Glutamatergic neuron (in vitro differentiated cells): ENCODE data around the gene TELO2. TPM values are rescaled to one million over a fixed set of nuclear protein-coding genes. Genes with fewer than 3 reads are reported as not detected.
A peak's percentile ranks its signal among the peaks of the same experiment; 100 is the strongest.

Experiments
- DNase-seq: peaks from one replicate; pipeline ENCODE4 v3.0.0; 2022
- H3K27ac Mint-ChIP-seq: one replicate; pipeline ENCODE4 v1.8.0; 2020; ENCODE audit warnings: mild to moderate bottlenecking, mixed read lengths, inconsistent platforms; ENCODE audit not compliant: unreplicated experiment
- H3K27me3 Mint-ChIP-seq: one replicate; pipeline ENCODE4 v1.8.0; 2020; ENCODE audit warnings: mild to moderate bottlenecking, moderate library complexity, mixed read lengths, inconsistent platforms; ENCODE audit not compliant: unreplicated experiment
- H3K36me3 Mint-ChIP-seq: one replicate; pipeline ENCODE4 v1.8.0; 2020; ENCODE audit warnings: mild to moderate bottlenecking, mixed read lengths, inconsistent platforms; ENCODE audit not compliant: unreplicated experiment
- H3K4me1 Mint-ChIP-seq: one replicate; pipeline ENCODE4 v1.8.0; 2020; ENCODE audit warnings: mild to moderate bottlenecking, low read depth, mixed read lengths, inconsistent platforms; ENCODE audit not compliant: unreplicated experiment
- H3K4me3 Mint-ChIP-seq: one replicate; pipeline ENCODE4 v1.8.0; 2020; ENCODE audit warnings: mild to moderate bottlenecking, mixed read lengths, inconsistent platforms; ENCODE audit not compliant: unreplicated experiment
- H3K9me3 Mint-ChIP-seq: one replicate; pipeline ENCODE4 v1.8.0; 2020; ENCODE audit warnings: mild to moderate bottlenecking, moderate library complexity, mixed read lengths, inconsistent platforms; ENCODE audit not compliant: unreplicated experiment
- total RNA-seq: library from RNA; stranded (reverse); fragmentation: NEBNext Ultra II Directional; extraction: Animal tissue kit (Norgen Biotek cat#: 25700); gene quantifications from one replicate; pipeline ENCODE4 v1.2.1, GENCODE V29; 2021; ENCODE audit not compliant: unreplicated experiment
- TF ChIP-seq, protein P1 (sequence below): fragments of 200-600 bp; sonication (generic); IDR thresholded peaks from one replicate; pipeline ENCODE4 v1.5.0; 2021; ENCODE audit not compliant: partially characterized antibody, unreplicated experiment

TELO2 gene
- total RNA-seq, 1 donor from 2014 or later: 101 TPM

DNA sequence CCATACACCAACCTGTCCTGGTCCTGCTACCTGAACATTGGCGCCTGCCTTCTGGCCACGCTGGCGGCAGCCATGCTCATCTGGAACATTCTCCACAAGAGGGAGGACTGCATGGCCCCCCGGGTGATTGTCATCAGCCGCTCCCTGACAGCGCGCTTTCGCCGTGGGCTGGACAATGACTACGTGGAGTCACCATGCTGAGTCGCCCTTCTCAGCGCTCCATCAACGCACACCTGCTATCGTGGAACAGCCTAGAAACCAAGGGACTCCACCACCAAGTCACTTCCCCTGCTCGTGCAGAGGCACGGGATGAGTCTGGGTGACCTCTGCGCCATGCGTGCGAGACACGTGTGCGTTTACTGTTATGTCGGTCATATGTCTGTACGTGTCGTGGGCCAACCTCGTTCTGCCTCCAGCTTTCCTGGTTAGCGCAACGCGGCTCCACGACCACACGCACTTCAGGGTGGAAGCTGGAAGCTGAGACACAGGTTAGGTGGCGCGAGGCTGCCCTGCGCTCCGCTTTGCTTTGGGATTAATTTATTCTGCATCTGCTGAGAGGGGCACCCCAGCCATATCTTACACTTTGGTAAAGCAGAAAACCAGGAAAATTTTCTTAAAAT is 61.8 kb downstream of the TELO2 start:
- TF ChIP-seq, protein P1, sequence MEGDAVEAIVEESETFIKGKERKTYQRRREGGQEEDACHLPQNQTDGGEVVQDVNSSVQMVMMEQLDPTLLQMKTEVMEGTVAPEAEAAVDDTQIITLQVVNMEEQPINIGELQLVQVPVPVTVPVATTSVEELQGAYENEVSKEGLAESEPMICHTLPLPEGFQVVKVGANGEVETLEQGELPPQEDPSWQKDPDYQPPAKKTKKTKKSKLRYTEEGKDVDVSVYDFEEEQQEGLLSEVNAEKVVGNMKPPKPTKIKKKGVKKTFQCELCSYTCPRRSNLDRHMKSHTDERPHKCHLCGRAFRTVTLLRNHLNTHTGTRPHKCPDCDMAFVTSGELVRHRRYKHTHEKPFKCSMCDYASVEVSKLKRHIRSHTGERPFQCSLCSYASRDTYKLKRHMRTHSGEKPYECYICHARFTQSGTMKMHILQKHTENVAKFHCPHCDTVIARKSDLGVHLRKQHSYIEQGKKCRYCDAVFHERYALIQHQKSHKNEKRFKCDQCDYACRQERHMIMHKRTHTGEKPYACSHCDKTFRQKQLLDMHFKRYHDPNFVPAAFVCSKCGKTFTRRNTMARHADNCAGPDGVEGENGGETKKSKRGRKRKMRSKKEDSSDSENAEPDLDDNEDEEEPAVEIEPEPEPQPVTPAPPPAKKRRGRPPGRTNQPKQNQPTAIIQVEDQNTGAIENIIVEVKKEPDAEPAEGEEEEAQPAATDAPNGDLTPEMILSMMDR: no peak
- Mint-ChIP-seq H3K36me3 (peaks cover 6% of the 10 kb centered on the region), H3K27me3 (peaks cover 6% of the 10 kb centered on the region), H3K4me3 (no peak overlapping the region), H3K4me1 (peaks cover 15% of the 10 kb centered on the region), H3K27ac (no peak overlapping the region), H3K9me3 (peaks cover 1% of the 10 kb centered on the region)
- DNase-seq: no peak

GRCh38 chr16:1556254-1556653 is 63.1 kb downstream of the TELO2 start:
- TF ChIP-seq, protein P1: no peak
- H3K4me3 Mint-ChIP-seq: no peak overlapping the region

GRCh38 chr16:1557074-1557473 is 63.9 kb downstream of the TELO2 start:
- peaks cover 7% of the 10 kb centered on the region for H3K27me3 Mint-ChIP-seq
- H3K4me1 Mint-ChIP-seq: peaks cover 20% of the 10 kb centered on the region
- DNase-seq: no peak
- no peaks in the 10 kb centered on the region for H3K9me3 Mint-ChIP-seq
- TF ChIP-seq, protein P1: no peak
- H3K4me3 Mint-ChIP-seq: no peak overlapping the region
- peaks cover 6% of the 10 kb centered on the region for H3K36me3 Mint-ChIP-seq
- H3K27ac Mint-ChIP-seq: no peak overlapping the region

More at GRCh38 chr16:1556254-1556653, 63.1 kb downstream of the TELO2 start:
- peaks cover 18% of the 10 kb centered on the region for H3K4me1 Mint-ChIP-seq
- H3K27me3 Mint-ChIP-seq: peaks cover 5% of the 10 kb centered on the region
- H3K9me3 Mint-ChIP-seq: no peaks in the 10 kb centered on the region
- no peak for DNase-seq
- H3K36me3 Mint-ChIP-seq: peaks cover 6% of the 10 kb centered on the region
- no peak overlapping the region for H3K27ac Mint-ChIP-seq

GRCh38 chr16:1557576-1557975 is 64.4 kb downstream of the TELO2 start:
- H3K36me3 Mint-ChIP-seq: peaks cover 6% of the 10 kb centered on the region
- peak overlapping the region; percentile 64 for H3K27ac Mint-ChIP-seq
- peaks cover 18% of the 10 kb centered on the region for H3K4me1 Mint-ChIP-seq
- TF ChIP-seq, protein P1: no peak
- DNase-seq: no peak
- no peak overlapping the region for H3K4me3 Mint-ChIP-seq
- no peaks in the 10 kb centered on the region for H3K9me3 Mint-ChIP-seq
- peaks cover 5% of the 10 kb centered on the region for H3K27me3 Mint-ChIP-seq

DNA sequence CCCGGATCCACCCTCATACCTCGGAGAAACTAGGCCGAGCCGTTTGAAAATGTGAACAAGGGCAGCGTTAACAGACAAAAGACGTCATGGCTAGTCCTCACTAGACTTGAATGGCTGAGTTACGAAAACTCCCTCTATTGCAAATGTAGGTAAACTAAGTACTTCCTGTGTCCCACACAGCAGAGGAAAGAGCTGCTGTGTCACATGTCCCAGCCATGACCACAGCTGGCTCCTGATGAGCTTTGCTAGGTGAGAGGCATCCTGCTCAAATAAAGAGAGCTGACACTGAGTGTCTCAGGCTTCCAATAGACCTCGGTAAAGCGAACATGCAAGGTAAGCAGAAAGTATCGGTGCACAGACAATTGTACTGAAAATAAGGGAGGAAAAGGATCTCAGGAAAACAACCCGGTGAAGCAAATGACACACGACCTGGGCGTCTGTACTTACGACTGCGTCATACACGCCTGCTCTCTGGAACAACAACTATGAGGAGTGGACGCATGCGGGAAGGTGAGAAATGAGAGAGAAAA is 66.4 kb downstream of the TELO2 start:
- DNase-seq: no peak
- no peaks in the 10 kb centered on the region for H3K36me3 Mint-ChIP-seq
- no peaks in the 10 kb centered on the region for H3K9me3 Mint-ChIP-seq
- peaks cover 2% of the 10 kb centered on the region for H3K27me3 Mint-ChIP-seq
- H3K27ac Mint-ChIP-seq: peak overlapping the region; percentile 0
- TF ChIP-seq, protein P1: no peak
- H3K4me3 Mint-ChIP-seq: no peak overlapping the region
- peaks cover 14% of the 10 kb centered on the region for H3K4me1 Mint-ChIP-seq
